Activated naive CD4-positive, alpha-beta T cell (primary cell): ENCODE data around the gene PRSS3.
"Not testable (repeated sequence)": the region's sequence is repeated elsewhere in the genome, so short reads cannot be mapped to it uniquely, and the experiment has no call there.

Experiments used
- DNase-seq, 4 experiments: peaks; one replicate each; lab custom pipeline; 2025; lab: John Stamatoyannopoulos, UW

The PRSS3 gene

DNA sequence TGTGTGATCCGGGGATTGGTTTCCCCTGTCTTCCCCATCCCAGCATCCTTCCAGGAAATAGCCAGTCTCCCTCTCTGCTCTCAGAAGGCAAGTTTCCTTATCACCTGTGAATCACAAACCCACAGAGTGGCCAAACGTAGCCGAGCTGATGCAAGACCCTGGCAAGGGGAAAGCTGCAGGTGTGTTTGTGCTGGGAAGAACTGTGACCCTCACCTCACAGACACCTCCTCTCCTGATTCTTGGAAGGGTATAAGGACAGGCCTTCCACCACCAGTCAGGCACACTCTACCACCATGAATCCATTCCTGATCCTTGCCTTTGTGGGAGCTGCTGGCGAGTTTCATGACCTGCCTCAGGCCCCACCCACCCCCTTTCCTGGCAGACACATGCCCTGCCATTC, at the start of gene PRSS3:
PRSS3 (plus strand) TSS at position 281 of the 400 bp plus-strand sequence; CDS start at position 294, 13 bp downstream.
- DNase-seq = no peak

DNA sequence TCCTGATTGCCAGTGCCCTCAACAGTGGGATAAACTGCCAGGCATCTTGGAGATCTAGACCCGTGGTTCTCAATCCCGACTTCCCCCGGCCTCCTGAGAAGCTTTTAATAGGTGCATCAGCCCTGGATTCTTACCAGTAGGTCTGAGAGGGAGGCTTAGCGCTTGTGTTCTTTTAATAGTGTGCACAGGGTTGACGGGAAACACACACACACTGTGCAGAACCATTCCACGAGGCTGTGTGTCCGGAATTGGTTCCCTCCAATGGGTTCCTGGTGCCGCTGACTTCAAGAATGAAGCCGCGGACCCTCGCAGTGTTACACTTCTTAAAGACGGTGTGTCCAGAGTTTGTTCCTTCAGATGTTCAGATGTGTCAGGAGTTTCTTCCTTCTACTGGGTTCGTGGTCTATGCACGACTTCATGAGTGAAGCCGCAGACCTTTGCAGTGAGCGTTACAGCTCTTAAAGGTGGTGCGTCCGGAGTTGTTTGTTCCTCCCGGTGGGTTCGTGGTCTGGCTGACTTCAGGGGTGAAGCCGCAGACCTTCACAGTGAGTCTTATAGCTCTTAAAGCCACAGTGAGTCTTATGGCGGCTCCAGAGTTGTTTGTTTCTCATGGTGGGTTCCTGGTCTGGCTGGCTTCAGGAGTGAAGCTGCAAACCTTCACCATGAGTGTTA, 46.6 kb upstream of the PRSS3 start:
- DNase-seq = no peak

- not testable (repeated sequence) for DNase-seq
Measured at GRCh38 chr9:33749305-33749654, 46.1 kb upstream of the PRSS3 start.

DNA sequence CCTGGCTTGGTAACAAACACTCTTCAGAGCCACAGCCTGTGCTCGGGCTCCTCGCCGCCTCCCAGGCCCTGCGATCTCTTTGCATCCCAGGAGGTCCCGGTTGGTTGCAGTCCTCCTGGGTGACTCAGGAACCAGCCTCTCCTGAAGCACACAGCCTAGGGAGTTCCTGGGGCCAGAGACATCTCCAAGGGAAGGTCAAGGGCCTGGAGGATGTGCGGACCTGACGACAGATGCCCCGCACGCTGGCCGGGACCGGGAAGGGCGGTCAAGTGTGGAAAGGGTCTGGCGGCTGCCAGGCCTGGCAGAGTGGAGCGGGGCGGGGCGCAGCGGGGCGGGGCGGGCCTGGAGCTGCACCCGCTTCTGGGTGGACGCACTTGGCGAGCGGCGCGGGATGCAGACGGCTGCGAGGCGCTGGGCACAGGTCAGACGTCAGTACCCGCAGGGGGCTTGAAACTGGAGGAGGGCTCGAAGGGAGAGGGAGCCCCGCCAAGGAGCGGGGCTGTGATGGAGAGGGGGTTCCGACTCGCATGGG, 45.0 kb upstream of the PRSS3 start:
- DNase-seq = no peak

DNA sequence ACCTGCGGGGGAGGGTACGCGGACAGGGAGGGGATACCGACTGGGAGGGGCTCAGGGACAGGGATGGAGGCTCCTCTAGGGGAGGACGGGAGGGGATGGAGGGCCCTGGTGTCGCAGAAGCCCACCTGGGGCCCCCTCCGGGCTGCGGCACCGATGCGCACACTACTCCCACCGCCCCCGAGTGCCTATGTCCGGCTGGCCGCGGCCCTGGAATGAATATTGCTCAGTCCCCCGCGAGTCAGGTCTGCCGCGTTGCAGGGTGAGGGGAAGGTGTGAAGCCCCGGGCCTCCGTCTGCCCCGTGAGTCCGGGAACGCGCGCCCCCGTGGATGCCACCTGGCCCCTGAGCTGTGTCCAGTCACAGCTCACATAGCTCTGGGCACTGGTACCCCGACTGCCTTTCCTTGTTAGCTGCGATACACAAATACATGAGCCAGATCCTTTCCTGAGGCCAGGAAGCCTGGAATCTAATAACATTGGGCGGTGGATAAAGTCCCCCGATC, 44.5 kb upstream of the PRSS3 start:
- DNase-seq = no peak

GRCh38 chr9:33751536-33752129, 43.7 kb upstream of the PRSS3 start:
- no peak for DNase-seq

DNA sequence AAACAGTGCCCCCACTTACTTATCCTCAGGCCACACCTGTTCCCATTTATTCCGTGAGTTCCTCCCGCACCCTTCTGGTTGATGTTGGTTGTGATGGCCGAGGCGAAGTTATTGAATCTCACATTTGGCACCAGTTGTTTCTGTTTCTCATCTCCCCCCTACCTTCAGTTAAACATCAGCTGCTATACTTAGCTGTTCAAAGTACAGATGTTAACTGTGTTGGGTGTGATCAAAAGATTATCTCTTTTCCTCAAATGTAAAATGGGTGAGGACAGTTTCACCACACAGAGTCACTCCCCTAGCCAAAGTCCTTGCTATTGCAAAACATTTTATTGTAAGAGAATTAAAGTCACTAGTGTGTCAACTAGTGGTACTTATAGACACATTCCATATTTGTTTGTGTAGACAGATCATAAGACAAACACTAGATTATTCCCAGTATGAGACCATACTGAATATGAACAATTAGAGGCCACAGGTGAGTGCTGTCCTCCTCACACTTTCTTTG, 43.2 kb upstream of the PRSS3 start:
- DNase-seq = no peak

GRCh38 chr9:33752789-33753188, 42.6 kb upstream of the PRSS3 start:
- DNase-seq = not testable (repeated sequence)

DNA sequence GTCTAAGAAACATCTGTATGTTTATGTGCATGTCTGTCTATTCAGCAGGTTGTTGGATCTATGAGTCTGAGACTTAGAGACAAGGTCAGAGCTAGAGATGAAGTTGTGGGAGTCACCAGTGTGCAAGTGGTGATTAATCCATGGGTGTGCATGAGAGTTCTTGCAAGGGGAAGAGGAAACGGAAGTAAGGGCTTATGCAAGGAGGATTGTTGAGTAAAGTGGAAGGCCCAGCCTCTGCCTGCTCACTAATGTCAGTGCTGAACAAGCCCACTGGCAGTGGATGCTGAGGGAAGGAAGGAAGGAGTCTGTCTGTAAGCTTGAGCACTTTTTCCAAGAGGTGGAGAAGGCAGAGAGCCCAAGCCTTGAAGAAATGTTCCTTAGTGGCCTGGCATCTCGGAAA, 35.7 kb upstream of the PRSS3 start:
- DNase-seq = not testable (repeated sequence)

- DNase-seq = no peak
Measured at GRCh38 chr9:33762343-33762742, 33.0 kb upstream of the PRSS3 start.

DNA sequence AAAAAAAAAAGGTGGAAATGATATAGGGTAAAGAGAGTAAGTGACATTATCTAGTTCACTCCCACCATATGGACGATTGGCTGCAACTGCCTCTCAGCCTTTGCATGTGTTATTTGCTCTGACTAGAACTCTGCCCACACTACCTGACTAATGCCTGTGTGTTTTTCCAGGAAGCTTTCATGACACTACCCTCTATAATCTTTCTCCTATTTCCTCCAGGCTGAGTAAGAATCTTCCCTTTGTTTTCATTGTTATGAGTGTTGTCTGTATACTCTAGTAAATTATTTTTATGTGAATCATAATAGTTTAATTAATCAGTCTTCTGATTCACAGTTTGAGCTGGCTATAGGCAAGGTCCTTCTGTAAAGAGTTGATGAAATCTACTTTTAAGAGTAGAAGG, 31.7 kb upstream of the PRSS3 start:
- not testable (repeated sequence) for DNase-seq

- no peak for DNase-seq
Measured at GRCh38 chr9:33765411-33765810, 29.9 kb upstream of the PRSS3 start.

DNA sequence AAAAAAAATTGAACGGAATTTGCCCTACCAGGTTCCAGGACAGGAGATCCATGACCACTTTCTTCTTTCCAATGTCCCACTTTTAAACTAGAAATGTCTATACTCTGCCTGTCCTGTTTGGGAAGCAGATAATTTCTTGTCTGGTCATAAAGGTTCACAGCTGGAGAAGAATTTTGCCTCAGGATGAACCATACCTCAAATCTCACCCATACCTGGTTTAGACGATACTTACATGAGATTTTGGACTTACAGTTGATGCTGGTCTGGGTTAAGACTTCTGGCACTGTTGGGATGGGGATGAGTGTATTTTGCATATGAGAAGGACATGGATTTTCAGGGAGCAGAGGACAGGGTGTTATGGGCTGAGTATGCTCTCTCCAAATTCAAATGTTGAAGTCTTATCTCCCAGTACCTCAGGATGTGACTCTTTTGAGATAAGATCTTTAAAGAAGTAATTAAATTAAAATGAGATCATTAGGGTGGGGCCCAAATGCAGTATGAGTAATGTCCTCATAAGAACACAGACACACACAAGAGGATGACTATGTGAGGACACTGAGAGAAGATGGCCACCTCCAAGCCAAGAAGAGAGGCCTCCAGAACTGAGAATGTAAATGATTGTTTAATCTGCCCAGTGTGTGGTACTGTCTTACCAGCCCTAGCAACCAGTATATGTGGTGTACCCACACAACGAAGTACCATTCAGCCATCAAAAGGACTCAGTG, 25.0 kb upstream of the PRSS3 start:
- not testable (repeated sequence) for DNase-seq

DNA sequence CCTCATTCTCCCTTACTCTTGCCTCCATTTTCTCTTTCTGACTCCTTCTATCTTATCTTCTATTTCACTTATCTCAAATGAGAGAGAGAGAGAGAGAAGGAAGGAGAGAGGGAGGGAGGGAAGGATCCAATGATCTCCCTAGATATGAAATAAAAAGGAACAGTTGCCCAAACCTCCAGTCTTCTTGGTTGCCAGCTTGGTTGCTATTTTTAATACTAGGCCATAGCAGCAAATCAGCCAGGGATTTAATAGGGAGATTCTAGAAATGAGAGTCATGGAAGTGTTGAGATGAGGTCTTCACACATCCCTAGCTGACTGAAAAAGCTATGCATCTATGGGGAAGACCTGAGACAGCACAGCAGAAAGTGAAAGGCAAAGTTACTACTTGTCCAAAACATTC, 22.2 kb upstream of the PRSS3 start:
- DNase-seq = not testable (repeated sequence)

- not testable (repeated sequence) for DNase-seq
Measured at GRCh38 chr9:33774074-33774659, 21.2 kb upstream of the PRSS3 start.

DNA sequence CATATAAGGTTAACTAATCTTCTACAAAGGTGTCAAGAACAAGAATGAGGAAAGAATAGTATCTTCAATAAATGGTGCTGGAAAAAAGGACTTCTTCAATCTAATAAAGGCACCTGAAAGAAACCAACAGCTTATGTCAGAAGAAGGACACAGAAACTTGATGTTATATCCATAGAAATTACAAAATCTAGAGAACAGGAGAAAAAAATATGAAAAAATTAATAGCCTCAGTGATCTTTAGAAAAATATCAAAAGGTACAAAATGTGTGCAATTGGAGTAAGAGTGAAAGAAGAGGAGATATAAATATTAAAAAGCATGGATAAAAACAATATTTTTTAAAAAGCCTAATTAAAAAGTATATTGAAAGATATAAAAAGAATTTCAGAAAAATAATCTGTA, 18.8 kb upstream of the PRSS3 start:
- no peak for DNase-seq

DNA sequence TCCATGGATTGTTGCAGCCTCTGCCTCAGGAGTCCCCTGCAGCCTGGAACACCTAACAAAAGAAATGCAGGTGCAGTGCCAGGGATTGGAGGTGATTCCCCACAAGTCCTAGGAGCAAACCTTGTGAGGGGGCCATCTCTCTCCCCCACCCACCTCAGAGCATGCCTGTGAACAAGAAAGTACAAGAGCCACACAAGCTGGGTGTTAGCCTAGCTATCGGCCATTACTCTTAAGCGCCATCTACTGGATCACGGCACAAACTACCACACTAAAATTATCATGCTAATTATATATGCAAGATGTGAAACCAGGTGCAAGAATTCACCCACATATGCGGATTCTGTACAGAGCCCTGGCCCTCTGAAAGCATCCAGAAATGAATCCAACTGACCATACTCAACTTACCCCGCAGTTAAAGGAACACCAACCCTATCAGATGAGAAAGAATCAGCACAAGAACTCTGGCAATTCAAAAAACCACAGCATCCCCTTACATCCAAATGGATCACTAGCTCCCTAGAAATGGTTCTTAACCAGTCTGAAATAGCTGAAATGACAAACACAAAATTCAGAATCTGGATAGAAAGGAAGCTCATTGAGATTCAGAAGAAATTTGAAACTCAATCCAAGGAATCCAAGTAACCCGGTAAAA, 16.5 kb upstream of the PRSS3 start:
- DNase-seq = no peak

- no peak for DNase-seq
Measured at GRCh38 chr9:33780276-33780675, 15.1 kb upstream of the PRSS3 start.

GRCh38 chr9:33781736-33782135, 13.6 kb upstream of the PRSS3 start:
- no peak for DNase-seq

- DNase-seq = no peak
Measured at GRCh38 chr9:33782395-33783152, 12.8 kb upstream of the PRSS3 start.

DNA sequence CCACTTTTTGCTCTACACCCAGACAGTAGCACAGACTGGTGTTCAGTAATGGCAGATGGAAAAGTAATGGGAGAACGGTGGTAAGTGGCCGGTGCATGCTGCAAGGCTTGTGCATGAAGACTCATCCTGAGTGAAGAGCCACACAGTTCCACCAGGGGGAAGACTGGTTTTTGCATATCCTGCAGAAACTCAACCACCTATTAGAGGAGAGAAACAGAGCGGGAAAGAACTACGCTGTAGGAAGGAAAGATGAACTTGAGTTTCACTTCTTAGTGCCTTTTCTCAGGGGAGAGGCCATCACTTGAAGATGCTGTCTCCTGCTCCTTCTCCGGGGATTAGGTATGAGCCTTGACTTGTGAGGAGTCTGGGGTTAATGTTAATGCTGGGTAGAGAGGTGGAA, 9.4 kb upstream of the PRSS3 start:
- no peak for DNase-seq
